ENCODE measurements around the gene THADA.

- TF ChIP-seq CTCF (IDR thresholded peaks at IDR 0.05; ENCODE audit: extremely low read depth in 1 of 2, insufficient read depth in 1 of 2, low read depth in 1 of 2, low read length in 2 of 2) (no peak), EZH2 (IDR thresholded peaks at IDR 0.05; ENCODE audit: borderline replicate concordance, low read depth, low read length, severe bottlenecking) (no peak), GATA2 (IDR thresholded peaks at IDR 0.05; ENCODE audit: insufficient read depth, insufficient read length, low read depth, low read length) (no peak), FOS (IDR thresholded peaks at IDR 0.05; ENCODE audit: borderline replicate concordance, insufficient read depth, low read length) (no peak)
Measured at GRCh38 chr2:43486603-43487002, 109.2 kb downstream of the THADA start.

Data from endothelial cell of umbilical vein (primary cell).